LNCAP (cell line): Measurements from ENCODE around the gene NBPF3.

Experiments
- CTCF ChIP-seq: fragments of 450-650 bp; IDR thresholded peaks from 2 replicates; pipeline ENCODE4 v1.5.1; 2017; ENCODE audit warnings: mild to moderate bottlenecking

NBPF3 gene

GRCh38 chr1:21497466-21498061 is 57.6 kb downstream of the NBPF3 start:
- no peak for TF ChIP-seq CTCF

GRCh38 chr1:21499283-21499950 is 59.5 kb downstream of the NBPF3 start:
- no peak for TF ChIP-seq CTCF

- TF ChIP-seq CTCF = no peak
These were observed 63.9 kb downstream of the NBPF3 start for GRCh38 chr1:21503706-21504377.

- no peak for TF ChIP-seq CTCF
These were observed 66.9 kb downstream of the NBPF3 start for GRCh38 chr1:21506804-21507203.

- no peak for TF ChIP-seq CTCF
These were observed 67.8 kb downstream of the NBPF3 start for GRCh38 chr1:21507511-21508270.

- TF ChIP-seq CTCF = peak; percentile 48
These were observed 68.8 kb downstream of the NBPF3 start for GRCh38 chr1:21508580-21509350.
